HG02943 (cell line): ENCODE data around the gene CACHD1.
"Not testable (repeated sequence)": the region's sequence is repeated elsewhere in the genome, so short reads cannot be mapped to it uniquely, and the experiment has no call there.

ENCODE experiments used
- ATAC-seq: cut with Tn5 transposase; IDR thresholded peaks from one replicate; pipeline ENCODE4 v1.9.1; 2021; ENCODE audit warnings: mild to moderate bottlenecking, low read depth, moderate library complexity; ENCODE audit not compliant: unreplicated experiment

The CACHD1 gene

DNA sequence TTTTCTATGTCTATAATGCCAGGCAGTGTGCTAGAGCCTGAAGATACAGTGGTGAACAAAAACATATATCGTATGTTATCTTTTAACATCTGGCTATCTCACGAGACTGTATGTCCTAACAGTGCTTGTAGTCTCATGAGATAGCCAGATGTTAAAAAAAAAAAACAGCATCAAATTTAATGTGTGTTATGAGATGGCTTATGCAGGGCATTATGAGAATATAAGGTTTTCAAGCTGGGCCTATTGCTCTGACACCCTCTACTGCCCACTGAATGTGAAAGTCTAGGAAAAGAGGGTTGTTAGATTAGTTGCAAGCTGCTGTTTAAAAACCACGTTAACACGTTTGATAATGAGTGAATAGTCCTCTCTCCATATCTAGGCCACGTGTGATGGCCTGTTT is 109.8 kb downstream of the CACHD1 start:
- no peak for ATAC-seq

- ATAC-seq, result no peak
Measured at GRCh38 chr1:64581135-64581842, 111.4 kb downstream of the CACHD1 start.

DNA sequence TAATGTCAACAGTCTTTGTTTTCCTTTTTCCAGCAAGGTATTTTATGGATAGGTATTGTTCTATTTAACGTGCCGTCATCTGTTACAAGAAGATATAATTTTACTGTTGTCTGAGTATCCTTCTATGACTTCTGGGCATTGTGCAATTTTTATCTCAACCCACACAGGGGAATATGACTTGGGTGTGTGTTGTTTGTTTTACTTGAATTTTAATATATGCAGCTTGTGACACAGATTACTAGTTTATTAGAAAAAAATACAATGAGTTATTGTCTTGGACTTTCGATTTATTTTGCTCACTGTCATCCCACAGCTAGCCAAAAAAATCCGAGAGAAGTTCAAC is 111.9 kb downstream of the CACHD1 start:
- ATAC-seq, result no peak

- ATAC-seq, result no peak
Measured at GRCh38 chr1:64584479-64584878, 114.5 kb downstream of the CACHD1 start.

DNA sequence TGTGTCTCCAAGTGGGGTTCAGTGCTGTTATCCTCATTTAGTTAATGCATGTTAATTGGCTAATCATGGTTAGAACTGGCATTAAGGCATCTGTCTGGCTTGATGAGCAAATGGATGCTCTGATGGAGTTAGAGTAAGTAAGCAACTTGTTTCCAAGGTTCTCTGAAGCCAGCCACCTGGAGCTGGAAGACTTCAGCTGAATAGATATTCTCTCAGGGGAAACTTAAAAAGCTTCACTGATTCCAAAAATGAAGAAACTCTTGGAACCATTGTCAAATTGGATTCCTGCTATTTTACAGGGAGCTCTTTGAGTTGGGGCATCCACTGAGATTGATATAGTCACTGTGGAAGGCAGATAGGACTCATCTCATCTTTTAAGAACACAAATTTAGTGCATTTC is 118.9 kb downstream of the CACHD1 start:
- ATAC-seq, result no peak

DNA sequence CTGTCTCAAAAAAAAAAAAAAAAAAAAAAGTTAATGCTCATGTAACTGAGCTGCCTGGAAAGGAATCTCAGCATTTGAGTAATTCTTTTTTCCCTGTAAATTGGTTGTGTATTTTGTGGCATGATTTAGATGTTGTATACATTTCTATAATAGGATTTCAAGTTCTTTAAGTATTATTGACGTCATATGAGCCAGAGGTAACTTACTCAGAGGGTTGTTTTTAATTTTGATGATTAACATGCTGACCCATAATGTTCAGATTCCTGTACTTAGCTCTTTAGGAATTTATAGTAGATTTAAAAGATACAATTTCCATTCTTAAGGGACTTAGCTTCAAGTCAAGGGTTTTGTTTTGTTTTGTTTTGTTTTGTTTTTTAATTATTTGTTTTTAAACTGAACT is 120.4 kb downstream of the CACHD1 start:
- no peak for ATAC-seq

GRCh38 chr1:64594446-64594845 is 124.5 kb downstream of the CACHD1 start:
- ATAC-seq, result no peak

GRCh38 chr1:64595871-64596515 is 126.1 kb downstream of the CACHD1 start:
- no peak for ATAC-seq

GRCh38 chr1:64597113-64597512 is 127.2 kb downstream of the CACHD1 start:
- ATAC-seq, result no peak

GRCh38 chr1:64598100-64598571 is 128.2 kb downstream of the CACHD1 start:
- no peak for ATAC-seq

DNA sequence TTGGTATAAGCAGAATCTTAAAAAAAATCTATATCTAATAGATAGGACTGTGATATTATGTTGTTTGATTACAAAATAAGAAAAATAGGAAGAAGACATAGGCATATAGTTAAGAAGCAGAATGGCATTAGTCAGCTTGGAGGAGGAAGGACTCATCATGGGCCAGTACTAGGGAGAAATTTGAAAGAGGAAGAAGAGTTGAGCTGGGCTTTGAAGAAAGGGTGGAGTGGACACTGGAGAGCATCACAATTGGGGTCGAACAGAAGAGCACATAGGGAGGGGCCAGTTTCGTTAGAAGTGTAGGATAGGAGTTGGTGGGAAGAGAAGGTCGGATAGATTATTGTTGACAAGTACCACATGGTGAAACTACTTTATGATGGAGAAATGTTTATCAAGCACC is 129.3 kb downstream of the CACHD1 start:
- no peak for ATAC-seq

DNA sequence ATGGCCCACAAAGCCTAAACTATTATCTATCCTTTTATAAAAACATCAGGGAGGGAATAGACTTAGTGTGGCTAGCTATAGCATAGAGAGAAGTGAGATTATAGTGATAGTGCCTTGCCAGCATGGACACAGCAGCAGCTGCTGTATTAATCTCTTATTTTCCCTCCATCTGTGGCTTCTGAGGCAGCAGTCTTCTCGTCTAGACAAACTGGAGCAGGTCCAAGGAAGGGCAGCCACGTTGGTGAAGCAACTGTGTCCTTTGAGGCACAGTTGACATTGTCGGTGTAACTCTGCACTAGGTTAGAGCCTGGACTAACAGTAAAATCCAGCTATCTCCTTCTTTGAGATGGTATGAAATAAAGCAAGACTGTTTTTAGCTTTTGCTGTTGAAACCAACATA is 131.3 kb downstream of the CACHD1 start:
- ATAC-seq, result no peak

DNA sequence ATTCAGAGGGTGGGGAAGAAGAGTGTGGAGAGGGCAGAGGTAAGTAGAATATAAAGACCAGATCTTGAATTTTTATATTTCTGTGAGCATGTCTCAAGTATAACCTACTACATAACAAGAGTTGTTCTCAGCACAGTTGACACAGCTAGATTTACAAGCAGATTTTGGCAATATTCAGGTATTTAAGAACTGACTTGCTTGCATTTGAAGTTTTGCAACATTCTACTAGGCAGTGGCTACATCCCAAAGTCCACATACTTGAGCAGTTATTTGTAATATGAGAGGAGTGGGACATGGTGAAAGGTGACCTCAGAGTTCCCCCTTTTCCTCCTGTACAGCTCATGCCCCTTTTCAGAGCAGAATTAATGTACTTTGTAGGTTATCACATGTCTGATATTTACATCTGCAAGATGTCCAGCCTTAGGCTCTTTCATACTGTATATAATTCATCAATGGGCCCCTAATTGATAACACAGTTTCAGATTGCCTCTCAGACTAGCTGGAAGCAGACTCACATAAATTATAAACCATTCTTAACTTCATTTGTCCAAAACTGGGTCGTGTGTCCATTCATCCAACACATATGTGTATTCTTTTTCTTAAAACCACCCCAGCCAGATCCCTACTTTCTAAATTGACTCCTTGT is 138.2 kb downstream of the CACHD1 start:
- ATAC-seq, result no peak

DNA sequence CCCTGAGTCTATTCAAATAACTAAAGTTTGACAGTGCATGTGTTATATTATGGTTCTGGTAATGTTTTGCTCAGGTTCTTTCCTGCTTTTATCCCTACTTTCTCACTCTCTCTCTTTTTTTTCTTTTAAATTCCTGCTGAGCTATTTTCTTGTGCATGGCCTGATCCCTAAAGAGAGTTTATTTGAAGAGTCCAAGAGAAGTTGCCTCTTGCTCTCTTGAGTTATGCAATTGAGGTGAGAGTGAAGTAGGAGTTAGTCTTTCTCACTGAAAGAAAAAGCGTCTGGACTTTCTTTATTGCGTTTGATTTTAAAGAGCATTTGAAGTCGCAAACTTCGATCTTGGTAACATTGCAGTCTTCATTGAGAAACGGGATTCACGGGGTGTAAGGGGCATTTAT is 138.7 kb downstream of the CACHD1 start:
- ATAC-seq, result no peak

- ATAC-seq, result not testable (repeated sequence)
Measured at GRCh38 chr1:64610950-64611349, 141.0 kb downstream of the CACHD1 start.

DNA sequence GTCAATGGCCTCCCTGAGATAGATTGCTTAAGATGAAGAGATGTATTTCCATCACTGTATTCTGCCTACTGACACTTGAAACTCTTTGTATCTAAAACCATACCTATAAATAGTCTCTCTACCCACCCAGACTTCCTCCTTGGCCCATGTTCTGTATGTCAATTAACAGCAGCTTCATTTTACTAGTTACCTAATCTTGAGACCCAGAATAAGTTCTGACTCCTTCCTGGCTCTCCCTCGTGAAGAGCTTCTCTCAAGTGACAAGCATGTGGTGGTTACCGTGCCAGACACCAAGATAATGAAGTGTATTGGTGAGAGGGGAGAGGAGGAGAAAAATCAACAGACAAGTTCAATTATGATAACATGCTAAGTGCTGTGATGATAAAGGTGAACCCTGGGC is 146.1 kb downstream of the CACHD1 start:
- ATAC-seq, result no peak

DNA sequence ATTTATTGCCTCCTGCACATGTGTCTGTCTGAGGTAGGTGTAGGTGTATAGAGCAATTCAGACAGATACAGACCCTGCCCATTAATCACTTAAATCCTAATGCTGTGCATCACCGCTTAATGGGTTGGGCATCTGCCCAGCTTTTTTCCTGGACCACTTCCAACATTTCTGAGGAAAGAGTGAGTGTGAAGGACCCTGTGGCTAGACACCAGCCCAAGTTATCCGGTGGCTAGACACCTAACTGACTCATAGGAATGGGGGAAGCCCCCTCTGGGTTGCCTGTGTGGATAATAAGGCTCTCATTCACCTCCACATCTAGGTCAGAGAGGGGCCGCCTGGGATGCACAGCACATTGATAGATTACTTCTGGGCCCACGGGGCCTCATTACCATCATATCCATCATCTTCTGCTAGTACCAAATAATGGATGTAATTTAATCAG is 153.8 kb downstream of the CACHD1 start:
- no peak for ATAC-seq

GRCh38 chr1:64624218-64624713 is 154.3 kb downstream of the CACHD1 start:
- ATAC-seq, result no peak

DNA sequence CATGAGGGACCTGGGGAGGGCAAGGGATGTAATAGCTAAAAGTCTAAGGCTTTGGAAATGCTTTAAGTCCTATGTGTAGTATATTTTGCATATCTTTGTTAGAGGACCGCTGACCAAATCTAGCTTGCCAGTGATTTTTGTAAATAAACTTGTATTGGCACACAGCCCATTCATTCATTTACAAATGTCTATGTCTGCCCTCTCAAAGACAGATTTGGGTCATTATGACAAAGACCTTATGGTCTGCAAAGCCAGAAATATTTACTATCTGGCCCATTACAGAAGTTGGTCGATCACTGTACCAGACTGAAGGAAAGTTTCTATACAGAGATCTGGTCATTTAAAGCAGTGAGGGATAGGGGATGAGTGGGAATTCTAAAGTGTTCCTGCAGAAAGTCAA is 154.9 kb downstream of the CACHD1 start:
- no peak for ATAC-seq

DNA sequence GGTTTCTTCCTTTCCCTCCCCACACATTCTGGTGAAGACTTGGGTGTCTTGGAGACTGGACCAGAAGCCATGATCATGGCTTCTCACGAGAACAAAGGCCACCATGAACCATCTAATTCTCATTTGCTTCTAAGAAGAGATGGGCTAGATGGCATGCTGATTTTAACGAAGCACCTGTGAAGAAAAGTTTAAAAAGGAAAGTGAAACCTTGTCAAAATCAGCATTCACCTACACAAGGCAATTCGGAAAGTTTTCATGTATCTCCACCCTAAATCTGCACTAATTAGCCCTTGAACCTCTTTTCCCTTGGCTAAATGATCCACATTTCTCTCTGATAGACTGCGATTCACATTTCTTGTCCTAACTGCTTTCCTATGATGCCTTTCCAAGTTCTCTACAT is 160.7 kb downstream of the CACHD1 start:
- ATAC-seq, result no peak

DNA sequence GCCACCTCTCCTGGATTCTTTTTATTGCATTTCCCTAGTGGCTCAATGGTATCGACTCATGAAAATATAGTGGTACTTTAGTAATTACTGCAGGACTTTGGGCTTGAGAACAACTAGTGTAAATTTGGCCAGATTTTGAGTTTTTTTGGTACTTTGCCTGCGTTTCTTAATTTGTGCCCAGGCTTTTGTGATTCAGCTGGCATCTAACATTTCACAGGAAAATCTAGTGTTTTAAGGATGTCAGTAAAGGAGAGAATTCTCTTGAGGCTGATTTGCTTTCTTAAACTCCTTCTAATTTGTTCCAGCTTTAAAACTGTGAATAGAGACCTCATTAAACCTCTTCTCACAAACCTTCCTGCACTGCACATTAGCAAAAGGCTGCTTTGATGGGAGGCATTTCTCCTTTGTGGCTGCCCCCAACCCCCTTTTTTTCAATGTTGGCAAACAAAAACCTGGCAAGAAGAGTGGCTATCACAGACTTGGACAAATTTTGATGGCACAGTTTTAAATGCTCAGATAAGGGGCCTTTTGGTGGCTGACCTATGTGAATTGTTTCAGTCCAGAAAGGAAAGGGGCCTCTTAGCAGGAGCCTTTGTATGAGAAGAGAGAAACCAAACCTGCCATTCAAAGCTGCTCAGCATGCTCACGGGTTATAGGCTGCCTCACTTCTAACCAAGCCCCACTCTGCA is 161.6 kb downstream of the CACHD1 start:
- no peak for ATAC-seq
